HEK293T (cell line): ENCODE measurements around the gene MRO.

ENCODE experiments used
- ARNT ChIP-seq: fragments of 450-650 bp; IDR thresholded peaks from 2 replicates; pipeline ENCODE4 v1.6.1; 2017; ENCODE audit warnings: mild to moderate bottlenecking
- BHLHE40 ChIP-seq: fragments of 450-650 bp; IDR thresholded peaks from 2 replicates; pipeline ENCODE4 v1.6.1; 2016; ENCODE audit warnings: mild to moderate bottlenecking, moderate library complexity, borderline replicate concordance
- ELF4 ChIP-seq: fragments of 450-650 bp; IDR thresholded peaks from 2 replicates; pipeline ENCODE4 v1.6.1; 2017; ENCODE audit warnings: antibody characterized with exemption
- FOXA1 ChIP-seq: fragments of 450-650 bp; IDR thresholded peaks from 2 replicates; pipeline ENCODE4 v1.6.1; 2016; ENCODE audit warnings: mild to moderate bottlenecking
- FOXM1 ChIP-seq: fragments of 450-650 bp; IDR thresholded peaks from 2 replicates; pipeline ENCODE4 v1.6.1; 2017; ENCODE audit warnings: mild to moderate bottlenecking, borderline replicate concordance
- LEF1 ChIP-seq: fragments of 450-650 bp; IDR thresholded peaks from 2 replicates; pipeline ENCODE4 v1.6.1; 2017; ENCODE audit warnings: mild to moderate bottlenecking, borderline replicate concordance
- SP1 ChIP-seq: fragments of 450-650 bp; IDR thresholded peaks from 2 replicates; pipeline ENCODE4 v1.6.1; 2017
- ZNF384 ChIP-seq: fragments of 450-650 bp; IDR thresholded peaks from 2 replicates; pipeline ENCODE4 v1.6.1; 2016

GRCh38 chr18:50861617-50862016, 41.8 kb upstream of the MRO start:
- no peak for TF ChIP-seq SP1
- no peak for TF ChIP-seq ARNT
- TF ChIP-seq LEF1, result no peak
- TF ChIP-seq ZNF384, result no peak
- no peak for TF ChIP-seq FOXM1
- no peak for TF ChIP-seq ELF4
- TF ChIP-seq FOXA1, result no peak
- no peak for TF ChIP-seq BHLHE40
